HG02759 (cell line): ENCODE results near the gene SAE1.

Experiments used
- ATAC-seq: cut with Tn5 transposase; IDR thresholded peaks from one replicate; pipeline ENCODE4 v1.9.1; 2021; ENCODE audit warnings: mild to moderate bottlenecking, moderate library complexity; ENCODE audit not compliant: unreplicated experiment

The SAE1 gene

GRCh38 chr19:47157431-47158321, 27.0 kb downstream of the SAE1 start:
- no peak for ATAC-seq

- ATAC-seq = no peak
These were observed 27.7 kb downstream of the SAE1 start for GRCh38 chr19:47158367-47158791.

- no peak for ATAC-seq
These were observed 28.4 kb downstream of the SAE1 start for GRCh38 chr19:47158879-47159503.

- no peak for ATAC-seq
These were observed 31.3 kb downstream of the SAE1 start for GRCh38 chr19:47161876-47162489.

GRCh38 chr19:47168065-47168464, 37.4 kb downstream of the SAE1 start:
- ATAC-seq = no peak

GRCh38 chr19:47172666-47173455, 42.2 kb downstream of the SAE1 start:
- ATAC-seq = no peak

- ATAC-seq = no peak
These were observed 45.5 kb downstream of the SAE1 start for GRCh38 chr19:47176071-47176626.

- no peak for ATAC-seq
These were observed 46.0 kb downstream of the SAE1 start for GRCh38 chr19:47176627-47177090.

- no peak for ATAC-seq
These were observed 49.1 kb downstream of the SAE1 start for GRCh38 chr19:47179653-47180310.

GRCh38 chr19:47183601-47184000, 53.0 kb downstream of the SAE1 start:
- ATAC-seq = no peak

- ATAC-seq = peak; percentile 88
These were observed 56.1 kb downstream of the SAE1 start for GRCh38 chr19:47186446-47187334.

GRCh38 chr19:47187335-47187655, 56.7 kb downstream of the SAE1 start:
- ATAC-seq = no peak

- ATAC-seq = no peak
These were observed 57.2 kb downstream of the SAE1 start for GRCh38 chr19:47187797-47188196.

- ATAC-seq = no peak
These were observed 57.9 kb downstream of the SAE1 start for GRCh38 chr19:47188507-47189033.

- ATAC-seq = no peak
These were observed 59.6 kb downstream of the SAE1 start for GRCh38 chr19:47190167-47190727.

GRCh38 chr19:47195434-47195833, 64.8 kb downstream of the SAE1 start:
- no peak for ATAC-seq

GRCh38 chr19:47197141-47197540, 66.5 kb downstream of the SAE1 start:
- ATAC-seq = no peak

- ATAC-seq = no peak
These were observed 69.9 kb downstream of the SAE1 start for GRCh38 chr19:47200530-47200929.

- ATAC-seq = no peak
These were observed 72.6 kb downstream of the SAE1 start for GRCh38 chr19:47203254-47203653.
